Activated T-cell treated with anti-CD3 and anti-CD28 coated beads for 4 hours (primary cell): ENCODE measurements around the gene FAM131A.

Experiments
- DNase-seq: peaks from one replicate; pipeline ENCODE4 v3.0.0-alpha.2; 2020

Gene FAM131A

DNA sequence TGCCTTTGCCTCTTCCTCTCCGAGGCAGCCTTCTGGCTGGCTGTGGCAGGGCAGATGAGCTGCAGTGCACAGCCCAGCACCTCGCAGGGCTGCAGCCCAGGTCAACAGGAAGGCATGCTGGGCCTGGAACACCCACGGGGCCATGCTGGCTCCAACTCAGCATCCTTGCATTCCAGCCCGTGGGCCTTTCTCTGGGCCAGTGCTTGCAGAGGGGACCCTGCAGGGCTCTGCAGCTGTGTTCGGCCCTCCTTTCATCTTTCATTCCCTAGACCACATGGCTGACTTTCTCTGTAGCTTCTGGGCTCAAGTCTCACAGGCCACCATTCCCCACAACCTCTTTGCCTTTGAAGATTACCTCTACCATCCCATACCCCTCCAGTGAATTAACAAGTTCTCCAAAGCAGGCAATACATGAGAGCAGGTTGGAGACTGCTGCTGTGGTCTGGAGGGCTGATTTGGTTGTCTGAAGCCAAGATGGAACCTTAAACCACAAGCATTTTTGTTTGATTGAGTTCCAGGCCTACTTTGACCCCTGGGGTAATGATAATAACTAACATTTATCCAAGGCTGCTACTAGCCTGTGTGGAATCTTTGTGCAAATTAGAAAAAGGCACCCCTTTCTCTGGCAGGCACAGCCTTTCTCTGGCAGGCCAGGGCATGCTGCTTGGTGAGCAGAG is 5.9 kb downstream of the FAM131A start:
- DNase-seq, result no peak

DNA sequence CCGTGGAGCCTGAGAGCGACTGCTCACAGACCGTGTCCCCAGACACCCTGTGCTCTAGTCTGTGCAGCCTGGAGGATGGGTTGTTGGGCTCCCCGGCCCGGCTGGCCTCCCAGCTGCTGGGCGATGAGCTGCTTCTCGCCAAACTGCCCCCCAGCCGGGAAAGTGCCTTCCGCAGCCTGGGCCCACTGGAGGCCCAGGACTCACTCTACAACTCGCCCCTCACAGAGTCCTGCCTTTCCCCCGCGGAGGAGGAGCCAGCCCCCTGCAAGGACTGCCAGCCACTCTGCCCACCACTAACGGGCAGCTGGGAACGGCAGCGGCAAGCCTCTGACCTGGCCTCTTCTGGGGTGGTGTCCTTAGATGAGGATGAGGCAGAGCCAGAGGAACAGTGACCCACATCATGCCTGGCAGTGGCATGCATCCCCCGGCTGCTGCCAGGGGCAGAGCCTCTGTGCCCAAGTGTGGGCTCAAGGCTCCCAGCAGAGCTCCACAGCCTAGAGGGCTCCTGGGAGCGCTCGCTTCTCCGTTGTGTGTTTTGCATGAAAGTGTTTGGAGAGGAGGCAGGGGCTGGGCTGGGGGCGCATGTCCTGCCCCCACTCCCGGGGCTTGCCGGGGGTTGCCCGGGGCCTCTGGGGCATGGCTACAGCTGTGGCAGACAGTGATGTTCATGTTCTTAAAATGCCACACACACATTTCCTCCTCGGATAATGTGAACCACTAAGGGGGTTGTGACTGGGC is 7.3 kb downstream of the FAM131A start:
- DNase-seq, result no peak

DNA sequence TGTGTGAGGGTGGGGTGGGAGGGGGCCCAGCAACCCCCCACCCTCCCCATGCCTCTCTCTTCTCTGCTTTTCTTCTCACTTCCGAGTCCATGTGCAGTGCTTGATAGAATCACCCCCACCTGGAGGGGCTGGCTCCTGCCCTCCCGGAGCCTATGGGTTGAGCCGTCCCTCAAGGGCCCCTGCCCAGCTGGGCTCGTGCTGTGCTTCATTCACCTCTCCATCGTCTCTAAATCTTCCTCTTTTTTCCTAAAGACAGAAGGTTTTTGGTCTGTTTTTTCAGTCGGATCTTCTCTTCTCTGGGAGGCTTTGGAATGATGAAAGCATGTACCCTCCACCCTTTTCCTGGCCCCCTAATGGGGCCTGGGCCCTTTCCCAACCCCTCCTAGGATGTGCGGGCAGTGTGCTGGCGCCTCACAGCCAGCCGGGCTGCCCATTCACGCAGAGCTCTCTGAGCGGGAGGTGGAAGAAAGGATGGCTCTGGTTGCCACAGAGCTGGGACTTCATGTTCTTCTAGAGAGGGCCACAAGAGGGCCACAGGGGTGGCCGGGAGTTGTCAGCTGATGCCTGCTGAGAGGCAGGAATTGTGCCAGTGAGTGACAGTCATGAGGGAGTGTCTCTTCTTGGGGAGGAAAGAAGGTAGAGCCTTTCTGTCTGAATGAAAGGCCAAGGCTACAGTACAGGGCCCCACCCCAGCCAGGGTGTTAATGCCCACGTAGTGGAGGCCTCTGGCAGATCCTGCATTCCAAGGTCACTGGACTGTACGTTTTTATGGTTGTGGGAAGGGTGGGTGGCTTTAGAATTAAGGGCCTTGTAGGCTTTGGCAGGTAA is 8.1 kb downstream of the FAM131A start:
- no peak for DNase-seq

DNA sequence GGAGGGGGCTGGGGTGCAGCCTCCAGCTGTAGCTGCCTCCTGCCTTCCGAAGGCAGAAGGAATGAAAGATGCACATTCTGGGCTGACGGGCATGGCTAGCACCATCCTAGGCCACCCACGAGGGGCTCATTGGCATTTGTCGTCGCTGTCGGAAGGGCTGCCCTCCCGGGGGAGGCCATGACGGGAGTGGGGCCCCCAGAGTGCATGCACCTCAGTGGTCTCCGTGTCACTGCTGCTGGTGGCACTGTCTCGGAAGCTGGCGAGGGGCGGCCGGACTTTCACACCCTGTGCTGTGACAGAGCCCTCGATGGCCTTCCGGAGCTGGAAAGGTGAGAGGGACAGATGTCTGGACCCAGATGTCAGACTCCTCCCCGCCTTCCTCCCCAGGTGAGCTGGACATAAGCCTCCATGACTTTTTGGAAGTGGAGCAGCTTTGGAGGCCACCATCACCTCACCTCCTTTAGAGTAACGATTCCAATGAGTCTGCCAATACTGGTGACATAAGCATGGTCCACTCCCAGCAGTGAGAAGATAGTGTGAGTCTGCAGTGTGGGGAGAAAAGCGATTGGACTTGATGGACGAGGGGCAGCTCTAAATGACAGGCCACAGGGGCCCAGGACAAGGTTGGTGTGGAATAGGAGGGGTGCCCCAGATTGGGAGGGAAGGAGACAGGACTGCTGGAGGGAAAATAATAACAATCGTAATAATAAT is 9.2 kb downstream of the FAM131A start:
- no peak for DNase-seq

DNA sequence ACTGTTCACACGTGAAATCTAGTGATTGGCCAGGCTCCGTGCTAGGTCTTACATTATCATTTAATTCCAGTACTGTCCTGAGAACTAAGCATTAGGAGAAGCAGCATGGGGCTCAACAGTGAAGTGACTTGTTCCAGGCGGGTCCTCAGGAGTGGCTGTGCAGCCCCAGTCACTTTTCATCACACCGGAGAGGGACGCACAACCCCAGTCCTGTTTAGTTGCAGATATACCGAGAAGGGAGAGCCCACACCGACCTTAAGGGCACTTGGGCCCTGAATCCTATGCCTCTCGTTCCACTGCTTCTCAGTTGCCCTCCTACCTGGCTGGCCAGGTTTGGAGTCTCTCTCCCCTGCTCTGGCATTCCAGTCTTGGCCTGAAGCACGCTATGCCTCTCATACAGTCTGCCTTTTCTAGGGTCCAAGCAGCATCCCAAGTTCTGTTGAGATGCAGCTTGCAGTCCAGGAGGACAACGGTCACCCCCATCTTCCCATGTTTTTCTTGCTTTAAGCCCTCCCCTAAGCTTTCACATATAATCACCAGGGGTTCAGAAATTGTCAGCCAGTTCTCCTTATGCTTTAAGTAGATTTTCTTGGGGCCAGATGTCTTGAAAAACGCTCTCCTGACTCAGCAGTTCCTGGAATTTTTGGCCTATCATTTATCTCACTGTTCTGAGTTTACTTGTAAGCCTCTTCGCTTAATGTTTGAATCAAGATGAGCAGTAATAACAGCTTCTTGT is 10.1 kb downstream of the FAM131A start:
- DNase-seq, result no peak

DNA sequence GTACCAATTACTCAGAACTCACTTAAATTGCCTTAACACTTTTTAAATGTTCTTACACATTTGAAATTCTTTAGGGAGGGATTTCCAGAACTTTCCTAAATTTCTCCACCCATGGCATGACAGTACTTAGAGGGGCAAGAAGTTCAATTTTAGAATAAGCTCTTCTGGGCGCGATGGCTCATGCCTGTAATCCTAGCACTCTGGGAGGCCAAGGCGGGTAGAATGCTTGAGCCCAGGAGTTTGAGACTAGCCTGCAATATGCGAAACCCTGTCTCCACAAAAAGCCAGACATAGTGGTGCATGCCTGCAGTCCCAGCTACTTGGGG is 10.6 kb downstream of the FAM131A start:
- no peak for DNase-seq

DNA sequence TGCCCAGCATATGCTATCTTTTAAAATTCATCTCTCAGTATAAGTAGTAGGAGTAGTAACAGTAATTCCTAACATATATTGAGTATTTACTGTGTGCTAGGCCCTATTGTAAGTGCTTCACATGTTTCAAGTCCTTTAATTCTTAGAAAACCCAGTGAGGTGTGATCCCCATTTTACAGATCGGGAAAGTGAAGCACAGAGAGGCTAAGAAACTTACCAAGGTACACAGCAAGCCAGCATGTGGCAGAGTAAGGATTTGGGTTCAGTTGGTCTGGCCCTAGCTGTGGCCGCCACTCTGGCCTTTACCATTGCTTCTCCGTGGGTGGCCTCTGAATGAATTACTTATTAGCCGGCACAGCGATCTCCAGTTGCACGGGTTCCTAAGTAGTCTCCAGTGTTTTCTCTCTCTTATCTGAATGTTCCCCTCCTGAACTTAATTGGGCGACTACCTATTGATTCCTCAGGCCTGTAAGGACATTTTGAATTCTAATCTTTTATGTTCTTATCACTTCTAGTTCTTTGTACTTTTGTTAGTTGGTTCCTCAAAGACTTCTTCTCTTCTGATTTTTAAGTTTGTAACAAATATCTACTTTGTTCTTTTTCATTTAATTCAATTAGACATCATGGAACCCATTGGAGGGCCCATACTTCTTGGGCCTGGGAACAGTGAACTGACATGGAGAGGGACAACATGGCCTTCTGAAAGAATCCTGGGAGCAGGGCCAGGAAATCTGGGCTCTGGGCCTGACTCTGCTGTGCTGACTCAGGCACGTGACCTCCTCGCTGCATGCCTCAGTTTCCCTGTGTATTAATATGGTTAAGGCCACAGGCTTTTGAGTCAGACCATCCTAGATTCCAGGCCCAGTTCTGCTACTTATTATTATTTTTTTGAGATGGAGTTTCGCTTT is 12.4 kb downstream of the FAM131A start:
- no peak for DNase-seq

DNA sequence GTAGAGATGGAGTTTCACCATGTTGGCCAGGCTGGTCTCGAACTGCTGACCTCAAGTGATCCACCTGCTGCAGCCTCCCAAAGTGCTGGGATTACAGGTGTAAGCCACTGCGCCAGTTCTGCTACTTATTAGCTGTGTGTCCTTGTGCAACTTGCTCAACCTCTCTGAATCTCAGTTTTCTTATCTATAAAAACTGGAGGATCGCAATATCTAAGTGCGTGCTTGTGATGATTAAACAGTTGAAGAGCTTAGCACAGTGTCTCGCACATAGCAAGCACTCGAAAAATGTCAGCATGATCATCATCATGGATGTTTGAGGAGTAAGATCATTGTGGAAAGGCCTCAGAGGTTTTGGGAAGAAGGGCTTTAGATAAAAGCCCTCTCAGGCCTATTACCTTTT is 13.2 kb downstream of the FAM131A start:
- no peak for DNase-seq

DNA sequence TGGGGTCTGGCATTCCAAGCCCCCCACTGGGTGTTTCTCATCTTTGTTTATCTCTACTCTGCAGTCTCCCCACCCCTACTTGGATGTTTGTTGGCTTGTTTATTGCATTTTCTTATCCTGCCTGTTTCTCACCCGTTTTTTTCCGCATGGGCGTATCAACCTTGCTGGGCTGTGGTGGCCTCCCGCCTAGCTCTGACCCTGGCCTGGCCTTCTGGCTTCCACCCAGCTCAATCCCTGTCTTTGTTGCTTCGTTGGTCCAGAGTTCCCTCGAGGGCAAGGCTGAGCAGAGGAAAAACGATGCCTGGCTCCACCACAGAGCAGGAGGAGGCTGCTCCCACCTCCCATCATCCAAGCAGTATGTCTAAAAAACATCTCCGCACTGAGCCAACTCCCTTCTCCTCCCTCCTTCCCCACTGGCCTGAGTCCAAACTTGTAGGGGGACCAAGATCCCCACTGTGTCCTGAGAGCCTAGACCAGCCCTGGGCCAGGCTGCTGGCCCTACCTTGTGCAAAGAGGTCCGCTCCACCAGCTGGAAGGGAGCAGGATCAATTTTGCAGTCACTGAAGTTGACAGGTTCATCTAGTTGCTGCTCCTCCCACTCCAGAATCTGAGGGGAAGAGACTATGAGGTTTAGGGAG is 14.2 kb downstream of the FAM131A start:
- DNase-seq, result no peak

DNA sequence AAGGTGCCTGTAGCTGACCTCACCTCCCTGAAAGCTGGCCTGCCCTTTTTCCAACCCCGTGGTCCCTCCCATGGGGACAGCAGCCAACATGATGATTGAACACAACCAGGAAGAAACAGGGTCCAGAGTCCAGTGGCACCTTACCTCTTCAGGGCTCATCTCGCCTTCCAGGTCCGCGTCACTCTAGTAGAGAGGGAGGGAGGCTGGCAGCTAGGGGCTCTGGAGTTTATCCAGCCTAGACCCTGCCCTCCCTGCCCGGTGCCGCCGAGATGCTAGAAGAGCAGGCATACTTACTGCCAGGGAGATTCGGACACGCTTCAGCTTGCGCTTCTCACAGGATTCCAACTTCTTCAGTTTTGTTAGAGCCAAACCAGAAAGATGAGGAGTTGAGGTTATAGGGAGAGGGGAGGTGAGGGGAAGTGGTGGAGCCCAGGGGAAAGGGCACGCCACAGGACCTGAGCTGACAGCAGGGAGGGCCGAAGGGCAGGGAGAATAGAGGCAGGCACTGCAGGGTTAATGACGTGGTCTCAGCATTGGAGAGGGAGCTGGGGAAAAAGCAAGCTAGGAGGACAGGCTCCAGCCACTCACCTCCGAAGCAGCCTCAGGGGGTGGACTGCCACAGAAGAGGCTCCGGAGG is 14.9 kb downstream of the FAM131A start:
- no peak for DNase-seq

DNA sequence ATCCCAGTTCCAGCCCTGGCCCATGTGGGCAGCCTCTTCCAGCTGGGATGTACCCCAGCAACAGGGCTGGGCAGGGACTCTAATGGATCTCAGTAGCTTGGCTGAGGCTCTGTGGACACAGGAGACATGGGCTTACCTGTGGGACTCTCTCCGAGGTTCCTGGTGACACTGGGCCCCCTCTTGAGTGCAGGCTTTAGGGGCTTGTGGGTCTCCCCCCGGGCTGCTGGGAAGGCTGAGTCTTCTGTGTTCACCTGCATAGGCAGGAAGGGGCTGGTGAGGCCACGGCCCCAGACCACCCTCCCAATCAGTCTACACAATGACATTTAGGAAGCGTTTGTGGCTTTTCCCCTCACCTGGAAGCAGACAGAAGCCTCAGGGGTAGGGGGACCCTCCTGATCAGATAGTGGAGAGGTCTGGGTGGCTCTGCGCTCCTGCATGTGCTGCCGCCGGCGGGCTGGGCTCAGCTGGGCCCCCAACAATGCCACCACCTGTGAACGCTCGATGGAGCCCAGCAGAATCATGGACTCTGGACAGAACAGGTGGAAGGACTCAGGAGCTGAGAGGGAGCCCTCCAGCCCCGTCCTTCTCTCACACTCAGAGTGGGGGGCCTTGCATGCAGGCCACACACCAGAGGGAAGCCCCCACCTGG is 15.6 kb downstream of the FAM131A start:
- no peak for DNase-seq

DNA sequence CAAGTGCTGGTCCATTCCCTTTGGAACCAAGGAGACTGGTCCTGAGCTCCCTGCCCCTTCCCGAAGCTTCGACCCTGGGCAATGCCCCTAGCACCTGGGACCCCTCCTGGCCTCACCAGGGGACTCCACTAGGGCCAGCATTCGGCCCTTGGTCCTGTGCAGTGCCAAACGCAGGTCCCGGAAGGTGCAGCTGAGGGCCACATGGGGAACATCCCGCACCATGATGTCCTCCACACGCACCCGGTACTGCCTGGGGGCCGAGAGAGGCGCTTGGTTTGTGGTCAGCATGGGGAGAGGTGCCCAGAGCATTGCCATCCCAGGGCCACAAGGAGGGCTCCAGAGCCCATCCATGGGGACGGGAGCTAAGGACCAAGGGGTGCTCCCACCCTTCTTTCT is 16.1 kb downstream of the FAM131A start:
- no peak for DNase-seq

DNA sequence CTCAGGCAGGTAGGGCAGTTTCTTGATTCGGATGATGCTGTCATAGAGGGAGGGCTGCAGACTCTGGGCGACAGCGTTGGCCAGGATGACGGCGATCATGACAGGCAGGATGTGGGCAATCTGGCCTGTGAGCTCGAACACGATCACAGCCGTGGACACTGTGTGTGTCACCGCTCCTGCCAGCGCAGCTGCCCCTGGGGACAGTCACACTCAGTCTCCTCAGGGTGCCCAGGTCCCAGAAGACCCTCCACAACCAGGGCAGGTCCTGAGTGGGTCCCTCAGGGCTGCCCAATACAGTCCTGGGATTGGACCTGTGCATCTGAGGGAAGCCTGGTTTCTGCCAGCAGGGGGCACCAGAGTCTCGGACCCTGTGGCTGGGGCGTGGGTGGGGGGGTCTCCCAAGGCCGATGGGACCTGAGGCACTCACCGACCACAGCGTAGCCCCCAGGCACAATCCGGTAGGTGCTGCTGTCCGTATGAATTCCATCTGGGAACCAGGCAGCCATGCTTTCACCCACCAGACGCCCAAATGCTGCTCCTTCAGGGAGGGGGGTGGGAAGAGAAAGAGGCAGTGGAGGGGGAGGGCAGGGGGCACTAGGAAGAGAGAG is 16.8 kb downstream of the FAM131A start:
- peak; percentile 54 for DNase-seq

DNA sequence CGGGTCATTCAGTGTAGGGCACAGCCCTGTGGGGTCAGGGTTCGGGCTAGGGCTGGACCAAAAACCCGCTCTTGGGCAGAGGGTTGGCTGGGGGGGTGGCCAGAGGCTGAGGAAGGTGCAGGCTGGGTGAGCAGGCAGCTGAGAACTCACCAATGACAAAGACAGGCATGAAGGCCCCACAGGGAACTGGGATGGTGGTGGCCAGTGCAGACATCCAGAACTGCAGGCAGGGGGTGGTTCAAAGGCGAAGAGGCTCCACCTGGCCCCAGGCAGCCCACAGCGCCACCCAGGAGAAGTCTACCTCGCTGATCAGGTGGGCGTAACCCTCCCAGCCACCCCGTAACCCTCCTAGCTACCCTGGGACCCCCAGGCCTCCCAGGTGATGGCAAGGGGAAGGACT is 17.4 kb downstream of the FAM131A start:
- DNase-seq, result no peak

DNA sequence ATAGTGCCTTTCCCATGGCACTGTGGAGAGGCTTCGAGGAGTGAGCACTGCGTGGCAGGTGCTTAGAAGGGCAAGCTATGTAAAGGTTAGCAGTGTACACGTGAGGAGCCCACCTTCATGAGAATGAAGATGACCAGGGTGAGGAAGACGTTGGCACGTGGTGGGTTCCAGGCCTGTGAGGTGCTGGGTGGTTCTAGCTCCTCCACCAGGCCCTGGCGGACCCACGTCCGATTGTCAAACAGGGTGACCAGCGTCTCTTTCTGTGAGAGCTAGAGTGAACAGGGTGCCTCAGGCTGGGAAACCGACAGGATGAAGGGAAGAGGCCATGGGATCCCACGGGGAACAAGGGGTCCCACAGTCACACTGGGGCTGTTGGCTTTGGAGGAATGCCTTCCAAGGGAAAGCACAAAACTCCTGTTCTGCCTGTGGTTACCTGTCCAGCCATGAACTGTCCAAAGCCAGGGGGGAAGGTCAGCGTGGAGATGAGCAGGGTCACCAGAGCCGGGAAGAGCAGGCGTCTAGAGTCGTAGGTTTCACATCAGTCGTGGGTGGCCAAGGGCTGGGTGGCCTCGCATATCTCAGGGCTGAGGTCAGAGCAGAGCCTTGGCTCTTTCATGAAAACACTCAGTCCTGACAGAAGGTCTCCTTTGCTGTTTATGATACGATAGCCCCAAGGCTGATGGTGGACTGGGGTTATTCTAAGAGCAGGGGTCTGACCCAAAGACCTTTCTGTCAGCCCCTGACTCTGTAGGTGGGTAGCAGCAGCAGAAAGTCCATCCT is 18.1 kb downstream of the FAM131A start:
- no peak for DNase-seq

DNA sequence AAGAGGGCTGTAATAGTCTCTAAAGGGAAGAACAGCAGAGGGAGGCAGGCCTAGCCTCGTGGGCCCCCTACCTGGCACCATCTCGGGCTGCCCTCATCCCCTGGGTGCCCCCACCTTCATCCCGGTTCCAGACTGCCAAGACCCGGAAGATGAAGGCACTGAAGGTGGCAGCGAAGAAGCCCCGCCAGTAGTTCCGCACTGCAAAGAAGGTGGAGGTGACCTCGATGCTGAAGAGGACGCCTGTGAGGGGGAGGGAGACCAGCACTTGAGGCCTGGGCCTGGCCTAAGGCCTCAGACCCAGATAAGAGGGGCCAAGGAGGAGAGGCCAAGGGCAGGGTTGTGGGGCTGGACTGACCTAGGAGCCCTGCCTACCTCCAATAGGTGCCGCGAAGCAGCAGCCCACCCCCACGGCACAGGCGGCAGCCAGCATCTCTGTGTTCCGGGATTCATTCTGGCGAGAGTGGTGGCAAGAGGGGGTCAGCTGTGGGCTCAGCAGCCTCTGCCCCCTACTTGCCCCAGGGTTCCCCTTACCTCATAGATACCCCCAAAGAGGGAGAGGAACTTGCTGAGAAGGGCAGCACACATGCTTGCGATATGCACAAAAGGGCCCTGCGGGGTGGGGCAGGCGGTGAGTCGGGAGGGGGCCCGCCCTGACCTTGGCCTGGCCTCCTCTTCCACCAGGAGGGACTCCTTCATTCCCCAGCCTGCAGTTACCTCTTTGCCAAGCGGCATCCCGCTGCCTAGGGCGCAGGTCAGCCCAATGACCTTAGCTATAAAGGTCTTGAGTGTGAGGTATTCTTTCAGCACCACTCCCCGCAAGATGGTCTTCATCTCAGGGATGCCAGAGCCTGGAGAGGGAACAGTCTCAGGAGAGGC is 20.1 kb downstream of the FAM131A start:
- no peak for DNase-seq

DNA sequence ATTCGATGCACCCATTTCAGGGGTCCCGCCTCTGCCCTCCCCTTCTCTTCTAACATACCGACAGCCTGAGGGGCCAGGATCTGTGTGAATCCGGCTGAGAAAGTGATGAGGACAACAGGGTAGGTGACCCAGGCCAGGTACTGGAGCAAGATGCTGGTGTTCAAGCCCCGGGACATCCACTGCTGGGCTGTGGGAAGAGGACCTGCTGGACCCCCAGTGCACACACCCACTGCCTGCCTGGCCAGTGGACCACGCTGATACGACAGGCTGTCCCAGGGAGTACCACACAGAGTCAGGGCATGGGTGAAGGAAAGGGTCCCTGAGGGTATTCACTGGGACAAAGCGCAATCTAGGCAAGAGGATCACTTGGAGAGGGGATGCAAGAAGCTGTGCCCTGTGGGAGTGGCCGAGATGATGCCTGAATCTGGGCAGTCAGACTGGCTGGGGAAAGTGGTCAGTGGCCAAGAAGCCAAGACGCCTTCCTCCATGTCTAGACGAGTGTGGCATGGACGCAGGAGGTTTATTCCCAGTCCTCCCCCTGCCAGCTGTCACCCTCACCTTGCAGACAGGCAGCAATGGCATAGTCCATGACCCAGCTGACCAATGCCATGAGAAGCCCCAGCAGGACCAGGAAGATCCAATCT is 20.8 kb downstream of the FAM131A start:
- no peak for DNase-seq
